ENCODE results near the gene SSH2.

The SSH2 gene

GRCh38 chr17:29761040-29761761 lies 168.8 kb downstream of the SSH2 start:
- TF ChIP-seq CTCF (IDR thresholded peaks at IDR 0.05; ENCODE audit: extremely low read depth, missing control alignments): no peak
- DNase-seq (ENCODE audit: low spot score): peak; percentile 96

GRCh38 chr17:29760279-29761039 lies 169.6 kb downstream of the SSH2 start:
- TF ChIP-seq CTCF (IDR thresholded peaks at IDR 0.05; ENCODE audit: extremely low read depth, missing control alignments): no peak

GRCh38 chr17:29758255-29758654 lies 171.8 kb downstream of the SSH2 start:
- DNase-seq (ENCODE audit: low spot score): no peak
- TF ChIP-seq CTCF (IDR thresholded peaks at IDR 0.05; ENCODE audit: extremely low read depth, missing control alignments): no peak

More at GRCh38 chr17:29760279-29761039, 169.6 kb downstream of the SSH2 start:
- DNase-seq (ENCODE audit: low spot score): peak; percentile 52

GRCh38 chr17:29757788-29758187 lies 172.2 kb downstream of the SSH2 start:
- DNase-seq (ENCODE audit: low spot score): no peak
- TF ChIP-seq CTCF (IDR thresholded peaks at IDR 0.05; ENCODE audit: extremely low read depth, missing control alignments): no peak

GRCh38 chr17:29753845-29754439 lies 176.1 kb downstream of the SSH2 start:
- DNase-seq (ENCODE audit: low spot score): peak; percentile 26
- no peak for TF ChIP-seq CTCF (IDR thresholded peaks at IDR 0.05; ENCODE audit: extremely low read depth, missing control alignments)

- no peak for DNase-seq (ENCODE audit: low spot score)
- no peak for TF ChIP-seq CTCF (IDR thresholded peaks at IDR 0.05; ENCODE audit: extremely low read depth, missing control alignments)
These were observed 180.8 kb downstream of the SSH2 start for GRCh38 chr17:29749045-29749825.

Data from GM20000 (cell line).